Upper lobe of left lung (tissue), 6 donors: ENCODE data around the gene NHLRC4. TPM values are rescaled to one million over a fixed set of nuclear protein-coding genes. Genes with fewer than 3 reads are reported as not detected.

Experiments
- ATAC-seq, 2 donors: fragments of 200-7000 bp; cut with Tn5 transposase; one replicate each; pipeline ENCODE4 v1.9.1; 2022; ENCODE audit warnings: mild to moderate bottlenecking in 2 of 2, moderate library complexity in 2 of 2; ENCODE audit not compliant: low FRiP score in 2 of 2
- DNase-seq, 2 donors: peaks; one replicate each; pipeline ENCODE4 v3.0.0-alpha.2; 2019 to 2020
- H3K27ac ChIP-seq, 4 donors: fragments of 200-600 bp; sonication (generic); one replicate each; pipeline ENCODE4 v1.5.1; 2016 to 2019
- H3K27me3 ChIP-seq, 4 donors: fragments of 200-600 bp; sonication (generic); one replicate each; pipeline ENCODE4 v1.5.1; 2017 to 2019
- H3K36me3 ChIP-seq, 4 donors: fragments of 200-600 bp; sonication (generic); one replicate each; pipeline ENCODE4 v1.5.1; 2016 to 2019
- H3K4me1 ChIP-seq, 4 donors: fragments of 200-600 bp; sonication (generic); one replicate each; pipeline ENCODE4 v1.5.1; 2018 to 2019
- H3K4me3 ChIP-seq, 4 donors: fragments of 200-600 bp; sonication (generic); one replicate each; pipeline ENCODE4 v1.5.1; 2017 to 2019; ENCODE audit warnings: mild to moderate bottlenecking in 2 of 4, moderate library complexity in 1 of 4
- H3K9me3 ChIP-seq, 4 donors: fragments of 200-600 bp; sonication (generic); one replicate each; pipeline ENCODE4 v1.5.1; 2018 to 2019
- CTCF ChIP-seq, 6 experiments: fragments of 450-650 bp in 4 of 6; fragments of 200-600 bp in 2 of 6; sonication (generic) in 2 of 6; IDR thresholded peaks; one replicate each; pipeline ENCODE4 v1.5.1; 2016 to 2019; ENCODE audit warnings: antibody characterized with exemption in 6 of 6
- EP300 ChIP-seq, 4 donors: sonication (generic); formaldehyde crosslinking; IDR thresholded peaks; one replicate each; pipeline ENCODE4 v1.5.1; 2017; ENCODE audit warnings: antibody characterized with exemption in 4 of 4, control low read depth in 2 of 4
- POLR2A ChIP-seq, 4 donors: fragments of 450-650 bp; IDR thresholded peaks; one replicate each; pipeline ENCODE4 v1.5.1; 2016 to 2017; ENCODE audit warnings: antibody characterized with exemption in 4 of 4, mild to moderate bottlenecking in 2 of 4
- POLR2AphosphoS5 ChIP-seq, 2 donors: sonication (generic); formaldehyde crosslinking; IDR thresholded peaks; one replicate each; pipeline ENCODE4 v1.5.1; 2017; ENCODE audit warnings: antibody characterized with exemption in 2 of 2
- WGBS, 2 donors: methylation state at CpG; one replicate each; pipeline ENCODE4 v1.1.5; 2017 to 2018; 5-methylcytosine and 5-hydroxymethylcytosine counted together
- total RNA-seq, 6 donors: library from RNA; depleted of rRNA in 4 of 6; stranded (reverse); fragments of >200 nt in 4 of 6; gene quantifications; one replicate each; pipeline versions ENCODE4 v1.1.0 to v1.2.1, GENCODE V29; 2016 to 2021
- donor health status: DM: no; HTN: no; CAD: no; lungs with moderate emphysema.
- donor health status: DM: no; HTN: yes; CAD: no; lungs with severe emphysema.

NHLRC4 gene
- total RNA-seq, 6 donors from 2014 or later: 1.2 to 7.8 (median 3.3) TPM

- Histone ChIP-seq H3K9me3 (no peaks in the 10 kb centered on the region), H3K27me3 (no peaks in the 10 kb centered on the region), H3K4me1 (peaks cover 10 to 19% (median 12%) of the 10 kb centered on the region in 4 donors), H3K27ac (no peak overlapping the region), H3K4me3 (no peak overlapping the region), H3K36me3 (peaks cover 5 to 29% (median 24%) of the 10 kb centered on the region in 4 donors)
- no peak for TF ChIP-seq EP300 (IDR thresholded peaks at IDR 0.05)
- no peak for TF ChIP-seq CTCF (IDR thresholded peaks at IDR 0.05)
- peak in 1 of 4 donors; percentile 3 for TF ChIP-seq POLR2A (IDR thresholded peaks at IDR 0.05)
- TF ChIP-seq POLR2AphosphoS5 (IDR thresholded peaks at IDR 0.05): no peak
- DNase-seq (peak in 1 of 2 donors; percentile 73), ATAC-seq (no peak)
- 91 to 94% methylated on average over 22 to 32 of the region's 36 CpGs for WGBS, 2 donors
Observed at GRCh38 chr16:575354-576196, 8.8 kb downstream of the NHLRC4 start.

- no peaks in the 10 kb centered on the region for H3K9me3 ChIP-seq
- H3K4me1 ChIP-seq: peaks cover 7 to 14% (median 7%) of the 10 kb centered on the region in 4 donors
- no peaks in the 10 kb centered on the region for H3K27me3 ChIP-seq
- WGBS, 2 donors: 81 to 93% methylated on average over 5 to 21 of the region's 21 CpGs
- no peak for ATAC-seq
- TF ChIP-seq POLR2A (IDR thresholded peaks at IDR 0.05) (no peak), POLR2AphosphoS5 (IDR thresholded peaks at IDR 0.05) (no peak), CTCF (IDR thresholded peaks at IDR 0.05) (no peak), EP300 (IDR thresholded peaks at IDR 0.05) (no peak)
- peak in 1 of 2 donors; percentile 75 for DNase-seq
- no peak overlapping the region for H3K27ac ChIP-seq
- H3K4me3 ChIP-seq: no peak overlapping the region
- peaks cover 5 to 36% (median 28%) of the 10 kb centered on the region in 4 donors for H3K36me3 ChIP-seq
Observed at GRCh38 chr16:576197-576822, 9.5 kb downstream of the NHLRC4 start.

- Histone ChIP-seq H3K9me3 (no peaks in the 10 kb centered on the region), H3K27me3 (no peaks in the 10 kb centered on the region), H3K4me1 (peaks cover 7 to 11% (median 7%) of the 10 kb centered on the region in 4 donors), H3K4me3 (no peak overlapping the region), H3K27ac (no peak overlapping the region), H3K36me3 (peaks cover 5 to 37% (median 28%) of the 10 kb centered on the region in 4 donors)
- TF ChIP-seq POLR2AphosphoS5 (IDR thresholded peaks at IDR 0.05) (no peak), POLR2A (IDR thresholded peaks at IDR 0.05) (no peak), EP300 (IDR thresholded peaks at IDR 0.05) (no peak), CTCF (IDR thresholded peaks at IDR 0.05) (no peak)
- peak in 1 of 2 donors; percentile 50 for DNase-seq
- 75 to 76% methylated on average over 8 of the region's 8 CpGs for WGBS, 2 donors
- ATAC-seq: no peak
Observed at GRCh38 chr16:576823-577201, 10.0 kb downstream of the NHLRC4 start.

- no peaks in the 10 kb centered on the region for H3K9me3 ChIP-seq
- WGBS, 2 donors: 93 to 98% methylated on average over 9 to 10 of the region's 13 CpGs
- H3K4me3 ChIP-seq: no peak overlapping the region
- no peak overlapping the region for H3K27ac ChIP-seq
- H3K4me1 ChIP-seq: peaks cover 7 to 8% (median 7%) of the 10 kb centered on the region in 4 donors
- H3K27me3 ChIP-seq: no peaks in the 10 kb centered on the region
- TF ChIP-seq POLR2A (IDR thresholded peaks at IDR 0.05): no peak
- TF ChIP-seq EP300 (IDR thresholded peaks at IDR 0.05): no peak
- no peak for TF ChIP-seq POLR2AphosphoS5 (IDR thresholded peaks at IDR 0.05)
- no peak for TF ChIP-seq CTCF (IDR thresholded peaks at IDR 0.05)
- peaks cover 5 to 38% (median 30%) of the 10 kb centered on the region in 4 donors for H3K36me3 ChIP-seq
- DNase-seq (no peak), ATAC-seq (no peak)
Observed at GRCh38 chr16:577796-578195, 11.0 kb downstream of the NHLRC4 start.
